KBM-7 (cell line): Measurements from ENCODE around the gene HSD17B1.
"Not testable (repeated sequence)": the region's sequence is repeated elsewhere in the genome, so short reads cannot be mapped to it uniquely, and the experiment has no call there.

Source experiments
- DNase-seq: peaks from one replicate; pipeline ENCODE4 v3.0.0-alpha.2; 2015
- in situ Hi-C: fragments of 300-500 bp; cut with MboI; formaldehyde crosslinking; loops from 2 replicates; pipeline ENCODE4 v1.14.3; 2020; ENCODE audit warnings: low sequenced_read_pairs, low pct_unique_long_range_greater_than_20kb, mixed read lengths

HSD17B1 gene

DNA sequence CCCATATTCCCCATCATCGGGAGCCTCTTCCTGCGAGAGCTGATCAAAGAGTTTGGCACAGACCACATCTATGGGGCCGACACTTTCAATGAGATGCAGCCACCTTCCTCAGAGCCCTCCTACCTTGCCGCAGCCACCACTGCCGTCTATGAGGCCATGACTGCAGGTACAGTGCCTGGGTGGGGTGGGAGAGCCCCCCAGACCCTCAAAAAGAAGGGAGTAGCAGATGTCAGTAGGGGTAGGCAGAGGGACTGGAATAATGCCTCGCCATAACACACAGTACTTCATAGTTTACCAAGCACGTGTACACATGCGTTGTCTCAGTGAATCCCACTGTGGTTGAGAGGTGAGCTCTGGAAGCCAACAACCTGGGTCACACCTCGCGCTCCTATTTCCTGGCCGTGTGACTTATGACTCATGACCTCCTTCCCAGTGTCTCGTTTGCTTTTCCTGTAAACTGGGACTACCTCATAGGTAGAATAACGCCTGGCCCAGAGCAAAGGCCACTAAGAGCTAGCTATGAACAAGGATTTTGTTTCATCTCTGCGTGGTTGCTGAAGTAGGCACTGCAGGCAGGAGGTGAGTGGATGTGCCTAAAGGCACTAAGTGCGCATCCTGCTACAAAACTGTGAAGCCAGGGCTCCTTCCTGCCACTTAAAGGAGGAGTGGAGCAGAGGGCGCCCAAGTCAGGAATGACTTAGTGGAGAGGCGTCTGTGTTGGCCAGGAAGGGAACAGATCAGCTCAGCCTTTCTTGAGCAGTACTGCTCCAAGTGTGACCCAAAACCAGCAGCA, 11.5 kb upstream of the HSD17B1 start:
- DNase-seq: no peak
- in situ Hi-C loops: no loop called here

DNA sequence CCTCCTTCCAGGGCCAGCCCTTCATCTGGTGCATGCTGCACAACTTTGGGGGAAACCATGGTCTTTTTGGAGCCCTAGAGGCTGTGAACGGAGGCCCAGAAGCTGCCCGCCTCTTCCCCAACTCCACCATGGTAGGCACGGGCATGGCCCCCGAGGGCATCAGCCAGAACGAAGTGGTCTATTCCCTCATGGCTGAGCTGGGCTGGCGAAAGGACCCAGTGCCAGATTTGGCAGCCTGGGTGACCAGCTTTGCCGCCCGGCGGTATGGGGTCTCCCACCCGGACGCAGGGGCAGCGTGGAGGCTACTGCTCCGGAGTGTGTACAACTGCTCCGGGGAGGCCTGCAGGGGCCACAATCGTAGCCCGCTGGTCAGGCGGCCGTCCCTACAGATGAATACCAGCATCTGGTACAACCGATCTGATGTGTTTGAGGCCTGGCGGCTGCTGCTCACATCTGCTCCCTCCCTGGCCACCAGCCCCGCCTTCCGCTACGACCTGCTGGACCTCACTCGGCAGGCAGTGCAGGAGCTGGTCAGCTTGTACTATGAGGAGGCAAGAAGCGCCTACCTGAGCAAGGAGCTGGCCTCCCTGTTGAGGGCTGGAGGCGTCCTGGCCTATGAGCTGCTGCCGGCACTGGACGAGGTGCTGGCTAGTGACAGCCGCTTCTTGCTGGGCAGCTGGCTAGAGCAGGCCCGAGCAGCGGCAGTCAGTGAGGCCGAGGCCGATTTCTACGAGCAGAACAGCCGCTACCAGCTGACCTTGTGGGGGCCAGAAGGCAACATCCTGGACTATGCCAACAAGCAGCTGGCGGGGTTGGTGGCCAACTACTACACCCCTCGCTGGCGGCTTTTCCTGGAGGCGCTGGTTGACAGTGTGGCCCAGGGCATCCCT, 9.3 kb upstream of the HSD17B1 start:
- in situ Hi-C loops: no loop called here
- no peak for DNase-seq

GRCh38 chr17:42544874-42545283, 7.8 kb upstream of the HSD17B1 start:
- no peak for DNase-seq
- in situ Hi-C loops: no loop called here

DNA sequence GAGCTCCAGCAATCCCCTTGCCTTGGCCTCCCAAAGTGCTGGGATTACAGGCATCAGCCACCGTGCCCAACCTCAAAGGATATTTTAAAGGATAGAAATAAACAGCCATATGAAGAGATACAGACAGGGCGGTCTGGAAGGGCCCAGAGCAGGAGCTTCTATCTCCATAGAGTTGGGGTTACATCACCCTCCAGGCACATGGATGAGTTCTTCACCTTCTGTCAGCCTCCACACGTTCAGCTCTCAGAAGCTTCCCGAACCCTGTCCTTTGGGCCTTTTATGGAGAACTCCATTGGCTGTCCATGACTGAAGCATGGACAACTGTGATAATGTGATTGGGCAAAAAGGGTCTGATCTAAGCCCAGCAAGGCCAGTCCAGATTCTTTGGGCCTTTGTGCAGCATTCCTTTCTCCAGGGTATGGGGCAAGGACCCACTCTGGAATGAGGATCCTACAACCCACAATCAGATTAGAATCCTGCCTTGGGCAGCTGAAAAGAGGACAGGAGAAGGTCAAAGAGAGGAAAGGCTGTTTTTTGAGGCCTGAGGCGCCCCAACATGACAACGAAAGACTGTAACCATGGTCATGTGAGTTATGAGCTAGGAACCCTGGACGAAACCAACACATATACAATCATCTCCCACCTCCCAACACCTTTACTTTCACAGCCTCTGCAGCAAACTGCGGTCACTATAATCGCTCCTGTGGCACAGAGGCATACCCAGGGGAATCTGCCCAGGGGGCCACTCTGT, 6.8 kb upstream of the HSD17B1 start:
- in situ Hi-C loops, DNase-seq: not testable (repeated sequence)

- in situ Hi-C loops: no loop called here
- no peak for DNase-seq
Measured at GRCh38 chr17:42547001-42547461, 5.7 kb upstream of the HSD17B1 start.

- in situ Hi-C loops: no loop called here
- no peak for DNase-seq
Measured at GRCh38 chr17:42547698-42548069, 5.0 kb upstream of the HSD17B1 start.

GRCh38 chr17:42548070-42548837, 4.5 kb upstream of the HSD17B1 start:
- in situ Hi-C loops: no loop called here
- no peak for DNase-seq

DNA sequence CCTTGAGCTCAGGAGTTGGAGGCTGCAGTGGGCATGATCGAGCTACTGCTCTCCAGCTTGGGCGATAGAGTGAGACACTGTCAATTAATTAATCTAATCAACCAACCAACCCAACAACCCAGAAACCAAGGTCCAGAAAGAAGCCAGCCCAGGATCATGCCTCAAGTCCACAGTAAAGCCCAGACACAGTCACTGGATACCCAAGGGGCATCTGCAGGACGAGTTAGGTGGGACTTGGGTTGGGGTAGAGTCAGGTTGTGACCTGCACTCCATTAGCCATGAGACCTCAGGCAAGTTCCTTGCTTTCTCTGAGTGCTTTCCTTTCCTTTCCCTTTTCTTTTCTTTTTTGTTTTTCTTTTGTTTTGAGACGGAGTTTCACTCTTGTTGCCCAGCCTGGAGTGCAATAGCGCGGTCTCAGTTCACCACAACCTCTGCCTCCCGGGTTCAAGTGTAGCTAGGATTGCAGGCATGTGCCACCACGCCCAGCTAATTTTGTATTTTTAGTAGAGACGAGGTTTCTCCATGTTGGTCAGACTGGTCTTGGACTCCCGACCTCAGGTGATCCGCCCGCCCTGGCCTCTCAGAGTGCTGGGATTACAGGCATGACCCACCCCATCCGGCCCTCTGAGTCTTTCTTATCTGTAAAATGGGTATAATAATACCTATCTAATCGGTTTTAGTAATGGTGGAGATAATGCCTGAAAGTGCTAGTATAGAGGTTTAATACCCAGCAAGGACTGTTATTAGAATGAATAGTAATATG, 3.5 kb upstream of the HSD17B1 start:
- no peak for DNase-seq
- in situ Hi-C loops: no loop called here

GRCh38 chr17:42553161-42553818, 567 bp downstream of the HSD17B1 start:
- in situ Hi-C loops: no loop called here
- DNase-seq: no peak

- in situ Hi-C loops: no loop called here
- DNase-seq: no peak
Measured at GRCh38 chr17:42553866-42554249, 1.1 kb downstream of the HSD17B1 start.

GRCh38 chr17:42554250-42555121, 1.8 kb downstream of the HSD17B1 start:
- in situ Hi-C loops: no loop called here
- peak; percentile 85 for DNase-seq

DNA sequence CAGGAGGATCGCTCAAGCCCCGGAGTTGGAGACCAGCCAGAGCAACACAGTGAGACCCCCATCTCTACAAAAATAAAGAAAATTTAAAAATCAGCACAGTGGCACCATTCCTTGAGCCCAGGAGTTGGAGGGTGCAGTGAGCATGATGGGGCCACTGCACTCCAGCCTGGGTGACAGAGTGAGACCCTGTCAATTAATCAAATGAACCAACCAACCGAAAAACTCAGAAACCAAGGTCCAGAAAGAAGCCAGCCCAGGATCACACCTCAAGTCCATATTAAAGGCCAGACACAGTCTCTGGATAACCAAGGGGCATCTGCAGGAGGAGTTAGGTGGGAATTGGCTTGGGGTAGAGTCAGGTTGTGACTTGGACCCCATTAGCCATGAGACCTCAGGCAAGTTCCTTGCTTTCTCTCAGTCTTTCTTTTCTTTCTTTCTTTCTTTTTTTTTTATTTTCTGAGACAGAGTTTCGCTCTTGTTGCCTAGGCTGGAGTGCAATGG, 2.4 kb downstream of the HSD17B1 start:
- no peak for DNase-seq

DNA sequence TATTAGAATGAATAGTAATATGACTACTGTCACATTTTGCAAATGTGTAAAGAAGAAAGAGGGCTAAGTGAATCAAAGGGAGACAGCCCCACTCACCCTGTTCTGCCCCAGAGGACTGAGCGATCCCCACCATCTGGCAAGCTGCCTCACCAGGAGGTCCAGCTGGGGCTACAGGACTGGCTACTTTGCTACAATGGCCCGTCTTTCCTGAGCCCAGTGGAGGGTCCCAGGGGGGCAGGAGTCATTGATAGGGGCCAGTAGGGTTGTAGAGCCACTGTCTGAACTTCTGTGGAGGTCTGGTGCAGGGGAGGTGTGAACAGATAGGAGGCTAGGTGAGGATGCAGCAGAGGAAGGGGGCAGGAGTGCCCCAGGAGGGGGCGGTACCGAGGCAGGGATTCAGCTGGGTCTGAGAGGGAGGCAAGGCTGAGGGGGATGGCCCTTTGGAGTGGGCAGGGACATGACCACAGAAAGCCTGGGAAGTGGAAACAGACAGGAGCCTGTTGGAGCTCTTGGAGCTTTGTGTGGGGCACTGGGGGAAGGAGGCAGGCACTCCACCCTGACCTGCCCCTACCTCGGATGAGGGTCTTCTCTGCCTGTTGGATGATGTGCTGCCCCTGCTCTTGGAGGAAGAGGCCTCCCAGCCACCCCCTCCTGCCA, 3.4 kb downstream of the HSD17B1 start:
- peak; percentile 48 for DNase-seq
- in situ Hi-C loops: not testable (repeated sequence)

More for the DNA sequence above, 2.4 kb downstream of the HSD17B1 start:
- in situ Hi-C loops: no loop called here

GRCh38 chr17:42559075-42559474, 6.4 kb downstream of the HSD17B1 start:
- DNase-seq: no peak
- in situ Hi-C loops: no loop called here

GRCh38 chr17:42560246-42560645, 7.5 kb downstream of the HSD17B1 start:
- no peak for DNase-seq
- in situ Hi-C loops: no loop called here

DNA sequence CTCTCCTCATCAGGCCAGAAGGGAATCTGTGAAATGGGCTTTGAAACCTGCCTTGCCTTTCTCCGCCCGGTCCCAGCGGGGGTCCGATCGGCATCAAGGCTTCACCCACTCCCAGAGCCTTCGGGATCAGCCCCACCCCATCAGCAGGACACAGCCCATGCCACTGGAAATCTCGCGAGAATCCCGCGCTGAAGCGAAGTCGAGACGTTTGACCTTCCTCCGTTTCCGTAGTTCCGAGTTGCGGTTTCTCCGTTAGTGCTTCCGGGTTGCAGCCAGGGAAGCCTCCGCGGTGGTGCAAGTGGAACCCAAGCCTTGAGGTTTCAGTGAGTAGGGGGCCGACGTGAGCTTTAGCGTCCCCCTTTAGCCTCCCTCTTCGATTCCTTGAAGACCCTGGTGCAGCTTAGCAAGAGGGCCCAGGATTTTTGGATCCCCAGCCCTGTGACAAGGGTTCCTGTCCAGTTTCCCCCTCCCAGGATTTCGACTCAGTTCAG, 9.2 kb downstream of the HSD17B1 start, which contains the start of gene COASY:
Gene COASY, plus strand, starts transcription at position 252 of the 491 bp plus-strand sequence. CDS start 475 bp downstream, outside the sequence.
- DNase-seq: peak; percentile 94
- in situ Hi-C loops: no loop called here
